ENCODE results near the gene DHRS1.
A peak's percentile ranks its signal among the peaks of the same experiment; 100 is the strongest.

The DHRS1 gene

DNA sequence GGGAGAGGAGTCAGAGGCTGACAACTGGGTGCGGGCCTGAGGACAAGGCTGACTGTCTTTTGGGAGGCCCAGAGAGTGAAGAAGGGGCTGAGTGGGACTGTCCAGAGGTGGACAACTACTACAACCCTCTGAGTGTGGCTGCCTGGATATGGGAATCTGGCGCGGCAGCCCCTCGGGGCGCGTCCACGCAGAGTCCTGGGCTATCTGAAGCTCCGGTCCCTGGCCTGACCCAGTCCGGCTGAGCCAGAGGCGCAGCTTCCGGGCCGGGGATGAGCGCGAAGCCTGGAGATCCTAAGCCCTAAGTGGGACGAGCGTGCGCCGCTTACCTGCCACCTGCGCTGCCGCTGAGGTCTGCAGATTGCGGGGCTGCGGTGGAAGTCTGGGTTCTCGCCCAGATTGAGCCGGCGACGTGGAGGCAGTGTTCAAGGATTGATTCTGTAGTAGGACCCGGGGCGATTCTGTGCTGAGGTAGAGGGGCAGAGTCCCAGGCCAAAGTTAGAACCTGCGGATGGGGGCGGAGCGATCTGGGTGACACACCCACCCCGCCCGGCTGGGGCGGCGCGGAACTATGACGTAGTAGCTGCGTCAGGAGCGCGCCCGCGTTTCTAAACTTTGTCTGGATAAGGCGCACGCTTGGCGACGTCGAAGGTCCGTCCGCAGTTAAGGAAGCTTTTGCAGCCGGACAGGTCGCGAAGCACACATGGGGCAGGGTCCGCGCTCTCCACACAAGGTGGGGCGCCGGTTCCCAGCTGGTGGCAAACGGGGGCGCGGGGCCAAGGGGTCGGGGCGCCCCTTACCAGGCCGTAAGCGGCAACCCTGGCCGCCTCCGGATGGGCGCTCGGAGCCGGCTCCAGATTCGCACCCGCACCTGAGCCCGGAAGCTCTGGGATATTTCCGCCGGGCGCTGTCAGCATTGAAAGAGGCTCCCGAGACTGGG is at the start of gene DHRS1, which contains the start of gene NOP9:
DHRS1 (minus strand) TSS at position 526 of the 937 bp plus-strand sequence. CDS start 674 bp downstream, outside the sequence.
NOP9 (plus strand) TSS at position 596 of the 937 bp plus-strand sequence; CDS start at position 701, 105 bp downstream.
- peak; percentile 97 for DNase-seq (ENCODE audit: low spot score)

DNA sequence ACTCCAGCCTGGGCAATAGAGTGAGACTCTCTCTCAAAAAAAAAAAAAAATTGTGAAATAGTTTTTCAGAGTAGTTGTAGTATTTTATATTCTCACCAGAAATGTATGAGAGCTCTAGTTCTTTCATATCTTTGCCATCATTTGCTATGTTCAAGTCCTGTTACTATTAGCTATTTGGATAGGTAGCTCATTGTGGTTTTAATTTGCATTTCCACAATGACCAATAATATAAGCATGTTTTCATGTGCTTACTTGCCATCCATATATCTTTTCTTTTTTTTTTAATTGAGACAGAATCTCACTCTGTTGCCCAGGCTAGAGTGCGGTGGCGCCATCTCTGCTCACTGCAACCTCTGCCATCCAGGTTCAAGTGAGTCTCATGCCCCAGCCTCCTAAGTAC is 48.6 kb upstream of the DHRS1 start:
- DNase-seq (ENCODE audit: low spot score), result no peak

DNA sequence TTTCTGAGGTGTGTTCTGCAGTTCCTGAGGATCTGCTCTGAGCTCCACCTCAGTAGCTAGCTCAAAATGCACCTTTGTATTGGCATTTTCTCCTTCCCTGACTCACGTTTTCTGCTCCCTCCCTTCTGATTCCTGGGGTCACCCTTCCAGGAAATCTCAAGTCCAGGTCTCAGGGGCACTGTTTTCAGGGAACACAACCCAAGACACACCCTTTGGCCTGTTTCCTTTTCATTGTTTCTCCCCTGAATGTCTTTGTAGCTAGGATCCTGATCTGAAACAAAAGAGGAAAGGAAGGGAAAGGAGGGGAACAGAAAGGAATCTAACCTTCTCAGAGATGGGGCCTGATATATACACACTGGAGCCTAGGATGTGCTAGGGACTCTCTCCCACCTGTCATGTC is 47.6 kb upstream of the DHRS1 start:
- no peak for DNase-seq (ENCODE audit: low spot score)

DNA sequence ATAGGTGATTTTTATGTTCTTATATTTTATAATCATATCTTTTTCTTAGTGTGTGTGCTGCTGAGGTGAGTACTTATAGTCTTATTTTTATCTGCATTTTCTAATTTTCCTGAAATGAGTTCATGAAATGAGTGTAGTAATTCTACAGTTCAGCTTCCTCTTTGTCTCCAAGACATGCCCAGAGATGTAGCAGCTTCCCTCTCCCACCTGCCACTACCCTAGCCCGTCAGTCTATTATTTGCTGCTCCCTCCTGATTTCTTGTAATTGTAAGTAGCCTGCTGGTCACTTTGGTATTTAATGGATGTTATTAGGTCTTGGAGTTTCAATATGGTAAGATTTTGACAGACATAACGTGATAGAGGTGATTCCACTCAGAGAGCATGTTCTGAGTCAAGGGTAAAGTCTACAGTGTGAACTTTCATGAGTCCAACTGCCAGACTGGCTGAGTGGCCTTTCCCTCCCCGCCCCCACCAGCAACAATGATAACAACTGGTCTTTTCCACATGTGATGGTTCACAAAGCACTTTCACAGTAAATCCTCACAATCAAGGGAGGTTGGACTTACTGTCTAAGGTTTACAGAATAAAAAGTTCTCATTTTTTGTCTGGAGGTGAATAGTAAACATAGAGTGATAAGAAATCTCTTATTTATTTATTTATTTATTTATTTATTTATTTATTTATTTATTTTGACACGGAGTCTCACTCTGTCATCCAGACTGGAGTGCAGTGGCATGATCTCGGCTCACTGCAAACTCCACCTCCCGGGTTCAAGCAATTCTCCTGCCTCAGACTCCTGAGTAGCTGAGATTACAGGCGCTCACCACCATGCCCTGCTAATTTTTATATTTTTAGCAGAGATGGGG is 44.4 kb upstream of the DHRS1 start:
- no peak for DNase-seq (ENCODE audit: low spot score)

DNA sequence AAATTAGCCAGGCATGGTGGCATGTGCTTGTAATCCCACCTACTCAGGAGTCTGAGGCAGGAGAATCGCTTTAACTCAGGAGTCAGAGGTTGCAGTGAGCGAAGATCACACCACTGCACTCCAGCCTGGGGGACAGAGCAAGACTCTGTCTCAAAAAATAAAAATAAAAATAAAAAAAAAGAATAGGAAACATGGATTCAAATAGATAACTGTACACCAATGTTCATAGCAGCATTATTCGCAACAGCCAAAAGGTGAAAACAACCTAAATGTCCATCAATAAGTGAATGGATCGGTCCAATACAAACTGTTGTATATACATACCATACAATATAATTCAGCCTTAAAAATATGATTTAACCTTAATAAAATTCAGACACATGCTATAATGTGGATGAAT is 43.3 kb upstream of the DHRS1 start:
- DNase-seq (ENCODE audit: low spot score), result no peak

DNA sequence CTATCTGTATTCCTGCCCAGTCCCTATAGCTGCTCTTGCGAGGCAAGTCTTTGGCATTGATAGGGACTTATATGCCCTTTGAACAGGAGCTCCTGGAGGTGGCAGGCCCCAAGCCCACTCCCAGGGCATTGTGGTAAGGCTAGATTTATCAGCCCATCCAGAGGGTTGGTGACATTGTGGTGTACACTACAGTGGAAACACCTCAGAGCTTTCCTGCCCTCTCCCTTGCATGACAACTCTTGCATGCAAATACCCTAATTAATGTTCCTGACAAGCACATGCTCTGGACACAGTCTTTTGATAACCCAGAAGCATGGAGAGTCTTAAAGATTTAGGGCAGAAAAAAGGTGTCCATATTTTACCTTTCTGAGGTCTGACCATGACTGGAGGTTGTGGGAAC is 41.0 kb upstream of the DHRS1 start:
- no peak for DNase-seq (ENCODE audit: low spot score)

DNA sequence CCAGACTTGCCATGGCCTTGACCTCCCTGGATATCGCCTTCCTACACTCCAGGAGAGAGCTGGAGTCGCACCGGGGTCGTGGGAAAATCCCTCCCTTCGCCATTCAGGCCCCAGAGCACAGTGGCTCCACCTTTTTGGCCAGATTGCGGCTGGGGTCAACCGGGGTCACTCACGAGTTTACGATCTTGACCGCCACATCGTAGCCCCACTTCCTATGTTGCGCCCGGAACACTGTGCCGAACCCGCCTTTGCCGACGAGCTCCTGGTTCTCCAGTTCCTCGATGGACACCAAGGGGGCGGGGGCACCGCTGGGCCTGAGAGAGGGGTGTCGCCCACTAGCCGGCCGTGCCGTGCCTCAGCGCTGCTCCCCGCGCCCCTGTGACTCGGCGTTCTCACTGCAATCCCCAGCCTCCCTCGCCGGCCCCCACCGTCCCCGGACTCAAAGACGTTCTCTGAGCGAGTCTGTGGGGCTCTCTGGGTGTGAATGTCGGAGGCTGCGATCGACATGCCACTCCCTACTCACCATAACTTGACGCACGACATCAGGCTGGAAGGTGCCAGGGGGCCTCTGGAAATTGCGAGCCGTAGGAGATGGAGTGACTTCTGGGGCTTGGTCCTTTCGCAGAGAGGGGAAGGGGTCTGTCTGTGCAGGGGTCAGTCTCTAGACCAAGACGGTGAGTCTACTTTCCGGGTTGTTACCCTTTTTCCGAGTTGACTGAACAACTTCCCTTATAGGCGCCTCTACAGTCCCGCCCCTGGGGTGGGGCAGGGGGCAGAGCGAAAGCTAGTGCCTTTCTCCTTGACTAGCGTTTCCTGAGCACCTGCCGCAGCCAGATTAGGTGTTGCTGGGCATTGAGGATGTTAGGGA is 39.9 kb upstream of the DHRS1 start, which contains the start of gene RIPK3:
RIPK3 (minus strand) TSS at position 708 of the 868 bp plus-strand sequence; CDS start at position 543, 165 bp downstream.
- DNase-seq (ENCODE audit: low spot score), result peak; percentile 53

DNA sequence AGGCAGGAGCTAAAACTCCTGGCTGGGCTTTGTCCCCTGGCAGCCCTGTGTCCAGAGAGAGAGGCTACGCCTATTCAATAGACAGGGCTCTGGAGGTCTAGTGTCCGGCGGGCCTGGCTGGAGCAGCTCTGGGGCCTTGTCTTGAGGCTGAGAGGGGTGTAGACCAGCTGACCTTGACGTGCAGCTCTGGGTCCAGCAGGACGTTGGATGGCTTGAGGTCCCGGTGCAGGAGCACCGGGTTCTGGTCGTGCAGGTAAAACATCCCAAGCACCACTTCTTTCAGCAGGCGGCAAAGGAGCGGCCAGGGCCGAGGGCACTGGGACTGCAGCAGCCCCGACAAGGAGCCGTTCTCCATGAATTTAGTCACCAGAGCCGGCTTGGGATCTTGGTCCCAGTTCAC is 39.3 kb upstream of the DHRS1 start:
- no peak for DNase-seq (ENCODE audit: low spot score)

DNA sequence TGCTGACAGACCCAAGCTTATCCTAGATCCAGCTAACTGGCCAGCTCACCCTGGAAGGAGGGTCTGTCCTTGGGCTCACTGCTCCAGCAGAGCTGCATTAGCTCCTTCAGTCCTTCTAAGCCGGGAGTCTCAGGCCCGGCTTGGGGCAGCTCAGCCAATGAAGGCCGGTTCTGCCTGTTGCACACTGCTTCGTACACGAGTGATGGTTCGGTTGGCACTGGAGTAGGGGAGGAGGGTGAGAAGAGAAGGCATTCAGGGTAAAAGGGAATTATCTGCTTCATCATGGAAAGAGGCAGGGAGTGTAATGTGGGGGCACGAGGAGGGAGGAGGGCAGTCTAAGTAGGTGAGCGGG is 38.2 kb upstream of the DHRS1 start:
- DNase-seq (ENCODE audit: low spot score), result no peak

DNA sequence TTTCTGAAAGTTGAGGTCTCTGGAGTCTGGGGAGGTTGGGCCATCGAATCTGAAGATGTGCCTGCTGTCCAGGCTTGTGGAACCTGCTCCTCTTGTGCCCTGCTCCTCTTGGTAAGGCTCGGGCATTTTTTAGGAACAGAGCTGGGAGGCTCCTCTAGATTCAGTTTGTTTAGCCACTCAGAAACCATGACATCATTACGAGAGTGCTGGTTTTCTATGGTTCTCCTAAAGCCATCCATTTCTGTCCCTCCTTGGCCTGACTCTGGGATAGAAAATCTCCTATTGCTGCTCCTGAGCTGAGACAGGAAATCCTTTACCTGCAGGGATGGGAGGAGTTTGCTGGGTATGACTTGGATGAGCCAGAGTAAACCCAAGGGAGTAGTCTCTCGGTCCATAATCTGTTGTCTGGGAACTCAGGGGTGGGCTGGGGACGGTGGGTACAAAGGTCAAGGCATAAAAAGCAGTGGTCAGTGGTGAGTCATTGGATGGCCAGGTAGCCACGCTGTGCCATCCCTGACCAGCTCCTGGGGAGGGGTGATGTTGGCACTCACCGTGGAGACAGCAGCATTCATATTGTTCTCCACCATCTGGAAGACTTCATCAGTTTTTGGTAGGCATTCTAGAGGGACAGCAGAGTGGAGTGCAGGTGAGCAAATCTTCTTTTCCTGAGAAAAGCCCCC is 37.7 kb upstream of the DHRS1 start:
- DNase-seq (ENCODE audit: low spot score), result no peak

DNA sequence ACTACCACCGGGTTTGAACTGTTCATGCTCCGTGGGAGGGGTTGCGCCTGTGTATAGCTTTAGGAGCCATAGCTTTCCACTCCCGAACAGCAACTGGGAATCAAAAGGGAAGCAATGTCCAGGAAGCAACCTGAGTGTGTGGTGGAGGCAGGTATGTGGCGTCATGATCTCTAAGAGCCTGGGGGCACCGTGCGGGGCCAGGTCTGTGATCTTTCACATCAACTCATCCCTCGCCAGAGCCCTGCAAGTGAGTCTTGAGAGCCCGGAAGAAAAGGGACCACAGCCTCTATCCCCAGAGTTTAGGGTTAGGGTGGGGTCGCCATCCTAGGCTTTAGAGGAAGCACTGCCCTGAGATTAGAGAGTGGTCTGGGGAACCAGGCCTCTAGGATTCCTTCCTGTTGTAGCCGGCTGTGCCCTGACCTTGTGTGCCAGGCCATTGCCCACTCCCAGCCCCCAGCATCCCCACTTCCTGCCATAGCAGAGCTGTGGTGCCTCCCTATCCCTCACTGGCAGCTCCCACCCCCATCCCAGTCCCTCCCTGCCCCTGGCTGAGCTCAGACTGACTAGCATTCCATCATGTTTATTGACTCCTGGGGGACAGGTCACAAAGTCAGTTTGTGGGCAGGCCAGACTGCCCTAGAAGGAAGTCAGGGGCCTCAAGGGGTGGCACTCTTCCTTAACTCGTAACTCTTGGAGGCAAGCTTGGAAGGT is 36.0 kb upstream of the DHRS1 start:
- DNase-seq (ENCODE audit: low spot score), result no peak

DNA sequence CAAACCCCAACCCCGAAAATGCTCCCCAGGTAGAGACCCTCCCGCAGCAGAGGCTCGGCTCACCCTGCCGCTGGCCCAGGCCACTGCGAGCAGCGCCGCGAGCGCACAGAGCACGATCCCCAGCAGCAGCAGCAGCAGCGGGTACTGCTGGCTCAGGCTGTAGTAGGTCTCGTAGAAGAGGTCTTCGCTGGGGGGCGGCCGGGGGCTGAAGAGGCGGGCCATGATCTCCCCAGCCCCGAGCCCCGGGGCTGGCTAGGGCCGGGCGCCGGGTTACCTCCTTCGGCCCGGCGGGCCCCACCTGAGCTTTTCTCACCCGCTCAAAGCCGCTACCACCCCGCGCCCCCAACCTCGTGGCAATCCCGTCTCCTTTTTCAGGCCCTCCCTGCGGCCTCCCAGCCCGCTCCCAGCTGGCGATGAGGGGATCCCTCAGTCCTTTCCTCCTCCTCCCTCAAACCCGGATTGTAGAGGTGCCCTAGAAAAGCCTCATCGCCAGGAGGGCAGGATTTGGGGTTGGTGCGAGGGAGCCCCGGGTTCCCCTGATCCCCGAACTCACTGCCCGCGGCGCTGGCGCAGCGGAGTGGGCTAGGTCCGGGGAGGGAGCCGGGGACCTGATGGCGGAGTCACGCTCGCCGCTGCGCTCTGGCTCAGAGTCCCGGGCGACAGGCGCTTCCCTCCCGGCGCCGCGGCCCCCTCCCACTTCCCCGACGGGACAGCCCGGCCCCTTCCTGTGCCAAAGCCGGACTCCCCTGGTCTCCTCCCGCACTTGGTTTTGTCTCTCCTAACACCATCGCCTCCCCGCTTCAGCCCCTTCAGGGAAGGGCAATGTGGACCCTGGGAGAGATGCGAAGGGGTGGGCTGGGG is 35.1 kb upstream of the DHRS1 start, which contains the start of gene ADCY4:
ADCY4 (minus strand) TSS at position 641 of the 861 bp plus-strand sequence; CDS start at position 222, 419 bp downstream.
- peak; percentile 43 for DNase-seq (ENCODE audit: low spot score)

DNA sequence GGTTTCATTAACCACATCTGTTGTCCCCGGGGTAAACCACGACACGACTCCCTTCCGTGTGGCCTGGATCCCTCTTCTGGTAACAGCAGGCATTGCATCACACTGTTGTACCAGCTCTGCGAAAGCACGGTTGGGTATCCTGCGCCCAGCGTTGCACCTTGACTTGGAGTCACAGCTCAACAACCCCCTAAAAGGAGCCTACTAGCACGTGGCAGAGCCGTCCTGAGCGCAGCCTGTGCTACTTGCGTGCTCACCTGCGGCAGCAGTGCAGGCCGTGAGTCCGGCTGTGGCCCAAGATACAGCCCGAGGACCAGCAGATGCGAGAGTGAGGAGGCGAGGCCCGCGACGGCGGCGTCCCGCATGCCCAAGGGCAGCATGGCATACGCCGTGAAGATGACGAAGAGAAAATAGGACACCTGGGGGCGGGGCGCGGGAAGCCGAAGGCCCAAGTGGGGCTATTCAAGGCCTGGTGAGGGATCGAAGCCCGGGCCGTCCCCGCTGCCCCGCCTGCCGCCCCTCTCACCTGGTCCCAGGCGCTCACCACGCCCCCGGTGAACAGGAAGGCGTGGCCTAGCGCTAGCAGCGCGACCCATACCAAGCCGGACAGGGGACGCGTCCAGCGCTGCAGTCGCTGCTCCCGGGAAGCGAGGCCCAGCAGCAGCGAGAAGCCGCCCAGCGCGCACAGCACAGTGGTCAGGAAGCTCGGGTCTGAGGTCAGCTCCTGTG is 32.9 kb upstream of the DHRS1 start:
- DNase-seq (ENCODE audit: low spot score), result peak; percentile 85

DNA sequence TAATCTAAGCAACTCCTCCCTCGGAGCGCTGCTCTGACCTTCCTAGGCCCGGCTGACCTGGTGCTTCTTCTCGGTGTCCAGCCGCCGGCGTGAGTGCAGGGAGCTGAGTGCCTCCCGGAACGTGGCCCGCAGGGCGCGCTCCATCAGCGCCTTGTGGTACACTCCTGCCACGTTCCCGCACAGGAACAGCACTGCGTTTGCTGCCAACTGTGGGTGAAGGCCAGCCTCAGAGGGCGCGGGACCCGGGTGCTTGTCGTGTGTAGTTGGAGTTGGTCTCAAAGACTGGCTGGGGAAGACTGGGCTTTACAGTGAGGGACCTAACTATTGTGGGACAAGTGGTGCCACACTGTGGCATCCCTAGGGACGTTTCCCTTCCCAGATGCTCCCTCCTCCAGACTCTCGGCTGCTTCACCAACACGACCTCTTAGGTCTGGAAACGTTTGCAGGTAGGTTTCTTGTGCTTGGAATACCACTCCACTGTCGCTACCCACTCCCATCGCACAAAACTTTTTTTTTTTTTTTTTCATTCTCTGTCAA is 32.2 kb upstream of the DHRS1 start:
- no peak for DNase-seq (ENCODE audit: low spot score)

DNA sequence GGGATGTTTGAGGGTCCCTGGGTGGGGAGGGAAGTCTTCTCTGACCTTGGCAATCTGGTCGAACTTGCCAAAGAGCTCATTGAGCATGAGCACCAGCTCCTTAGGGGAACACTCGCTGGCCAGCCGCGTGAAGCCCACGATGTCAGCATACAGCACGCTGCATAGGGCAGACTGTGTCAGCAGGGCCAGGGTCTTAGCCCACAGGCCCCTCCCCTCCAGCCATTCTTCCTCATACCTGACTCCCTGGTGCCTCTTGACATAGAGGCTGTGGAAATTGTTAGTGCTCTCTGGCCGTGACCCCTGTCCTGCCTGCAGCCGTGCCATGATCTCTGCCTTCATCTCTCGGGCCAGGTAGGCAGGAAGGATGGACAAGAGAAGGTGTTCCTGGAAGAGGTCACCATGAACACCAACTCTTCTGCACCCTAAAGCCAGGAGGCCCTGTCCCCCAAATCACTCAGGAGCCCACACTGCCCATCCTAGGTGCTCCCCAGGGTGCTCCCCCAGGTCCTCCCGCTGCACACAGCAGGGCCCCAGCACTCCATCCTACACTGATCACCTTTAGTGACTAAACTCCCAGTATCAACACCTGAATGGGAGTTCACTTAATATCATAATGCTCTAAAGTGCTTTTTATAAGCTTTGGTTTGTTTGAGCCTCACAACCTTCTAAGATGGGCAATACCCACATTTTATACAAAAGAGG is 31.5 kb upstream of the DHRS1 start:
- DNase-seq (ENCODE audit: low spot score), result no peak

DNA sequence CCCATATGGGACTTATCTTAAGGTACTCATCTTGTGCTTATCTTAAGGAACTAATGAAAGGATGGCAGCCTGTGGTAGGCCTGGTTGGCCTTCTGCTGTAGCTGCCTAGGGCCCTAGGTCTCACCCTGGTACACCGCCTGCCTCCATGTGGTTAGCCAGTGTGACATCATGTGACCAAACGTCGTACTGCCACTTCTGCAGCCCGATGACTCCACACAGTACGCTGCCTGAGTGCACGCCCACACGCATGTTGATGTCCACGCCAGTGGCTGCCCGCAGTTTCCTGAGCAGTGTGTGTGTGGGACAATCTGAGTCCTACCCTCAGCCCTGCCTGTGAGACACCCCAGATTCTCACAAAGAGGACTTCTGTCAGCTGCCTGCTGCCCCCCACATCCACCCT is 30.2 kb upstream of the DHRS1 start:
- DNase-seq (ENCODE audit: low spot score), result peak; percentile 25

DNA sequence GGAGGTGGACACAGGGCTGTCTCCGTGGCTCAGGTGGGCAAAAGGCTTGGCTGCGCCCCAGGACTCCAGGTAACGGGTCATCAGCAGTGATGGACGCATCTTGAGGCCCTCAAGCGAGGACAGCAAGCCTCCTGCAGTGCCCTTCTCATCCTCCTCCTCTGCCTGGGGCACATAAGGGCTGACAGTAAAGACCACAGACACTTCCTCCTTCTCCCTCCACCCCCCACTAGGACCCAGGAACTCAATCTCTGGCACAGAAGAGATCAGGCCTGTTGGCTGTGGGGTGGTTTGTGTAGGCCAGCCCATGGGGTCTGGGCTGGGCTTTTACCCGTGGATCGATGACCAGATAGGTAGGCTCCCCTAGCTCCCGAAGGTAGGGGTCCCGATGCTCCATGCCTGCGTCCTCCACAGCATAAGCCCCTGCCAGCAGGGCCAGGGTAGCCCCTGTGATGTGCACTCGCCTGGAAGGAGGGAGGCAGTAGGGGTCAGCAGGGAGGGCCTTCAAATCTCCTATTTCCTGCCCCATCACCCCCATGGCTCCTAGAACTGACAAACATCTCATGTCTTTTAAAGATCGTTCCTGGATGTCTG is 29.6 kb upstream of the DHRS1 start:
- DNase-seq (ENCODE audit: low spot score), result no peak
